Naive thymus-derived CD4-positive, alpha-beta T cell (primary cell): ENCODE data around the gene ITGAD. TPM values are rescaled to one million over a fixed set of nuclear protein-coding genes. Genes with fewer than 3 reads are reported as not detected.
A peak's percentile ranks its signal among the peaks of the same experiment; 100 is the strongest.

Experiments used
- ATAC-seq: fragments of 150-1000 bp; cut with Tn5 transposase; 2 replicates; pipeline ENCODE4 v1.10.0; 2021; ENCODE audit warnings: mild to moderate bottlenecking, moderate library complexity
- CTCF ChIA-PET: fragments of 350-600 bp; sonication (Branson Sonifier 250); formaldehyde crosslinking; loops from one replicate; lab custom pipeline; 2021; ENCODE audit warnings: antibody characterized with exemption; lab: Charles Lee
- POLR2A ChIA-PET: fragments of 350-600 bp; sonication (Branson Sonifier 250); formaldehyde crosslinking; loops from one replicate; lab custom pipeline; 2021; ENCODE audit warnings: antibody characterized with exemption, inconsistent platforms; lab: Charles Lee
- DNase-seq, 9 donors: peaks; one replicate each; pipeline versions ENCODE4 v3.0.0 to v3.0.0-alpha.2; 2020 to 2022; ENCODE audit warnings: mixed read lengths in 1 of 9
- H3K27ac ChIP-seq: one replicate; pipeline ENCODE4 v1.7.0; 2013; ENCODE audit warnings: mild to moderate bottlenecking, low read depth, low read length, moderate library complexity
- H3K27me3 ChIP-seq, 2 donors: one replicate each; pipeline ENCODE4 v1.7.0; 2013; ENCODE audit warnings: low read length in 2 of 2, mild to moderate bottlenecking in 2 of 2, moderate library complexity in 2 of 2; ENCODE audit not compliant: control insufficient read depth in 2 of 2, insufficient read depth in 2 of 2
- H3K36me3 ChIP-seq, 3 experiments: 1 replicate in 2 of 3; 2 replicates in 1 of 3; pipeline ENCODE4 v1.7.0; 2013; ENCODE audit warnings: low read length in 3 of 3, mild to moderate bottlenecking in 3 of 3, moderate library complexity in 1 of 3; ENCODE audit not compliant: insufficient read depth in 3 of 3, control insufficient read depth in 2 of 3
- H3K4me1 ChIP-seq, 2 donors: one replicate each; pipeline ENCODE4 v1.7.0; 2013; ENCODE audit warnings: low read length in 2 of 2, mild to moderate bottlenecking in 2 of 2, moderate library complexity in 1 of 2; ENCODE audit not compliant: control insufficient read depth in 2 of 2, insufficient read depth in 2 of 2
- H3K4me3 ChIP-seq: 2 replicates; pipeline ENCODE4 v1.7.0; 2013; ENCODE audit warnings: mild to moderate bottlenecking, low read length
- H3K9me3 ChIP-seq, 3 experiments: 1 replicate in 2 of 3; 2 replicates in 1 of 3; pipeline ENCODE4 v1.7.0; 2013; ENCODE audit warnings: low read length in 3 of 3; ENCODE audit not compliant: control insufficient read depth in 2 of 3
- H3K27ac Mint-ChIP-seq, 9 donors: one replicate each; pipeline ENCODE4 v1.8.0; 2020 to 2022; ENCODE audit warnings: mixed read lengths in 9 of 9, mild to moderate bottlenecking in 8 of 9, moderate library complexity in 5 of 9, inconsistent platforms in 2 of 9
- H3K27me3 Mint-ChIP-seq, 5 donors: one replicate each; pipeline ENCODE4 v1.8.0; 2021 to 2022; ENCODE audit warnings: mixed read lengths in 5 of 5, mild to moderate bottlenecking in 1 of 5
- H3K36me3 Mint-ChIP-seq, 5 donors: one replicate each; pipeline ENCODE4 v1.8.0; 2020 to 2022; ENCODE audit warnings: mixed read lengths in 5 of 5, mild to moderate bottlenecking in 3 of 5, inconsistent platforms in 1 of 5
- H3K4me1 Mint-ChIP-seq, 7 donors: one replicate each; pipeline ENCODE4 v1.8.0; 2020 to 2022; ENCODE audit warnings: mixed read lengths in 7 of 7, mild to moderate bottlenecking in 3 of 7, inconsistent platforms in 1 of 7
- H3K4me3 Mint-ChIP-seq, 10 donors: one replicate each; pipeline ENCODE4 v1.8.0; 2020 to 2022; ENCODE audit warnings: mild to moderate bottlenecking in 10 of 10, mixed read lengths in 10 of 10, moderate library complexity in 6 of 10, inconsistent platforms in 2 of 10
- H3K9me3 Mint-ChIP-seq, 11 donors: one replicate each; pipeline ENCODE4 v1.8.0; 2020 to 2022; ENCODE audit warnings: mixed read lengths in 11 of 11, mild to moderate bottlenecking in 4 of 11, inconsistent platforms in 1 of 11, moderate library complexity in 1 of 11
- intact Hi-C, 2 donors: fragments of 100-400 bp; cut with micrococcal nuclease; formaldehyde crosslinking; loops; one replicate each; pipeline ENCODE4 v1.15.1; 2023
- polyA plus RNA-seq, 2 donors: library from polyadenylated mRNA; unstranded; fragments of 300-500 nt; fragmentation: Illumina TruSeq; gene quantifications; one replicate each; pipeline ENCODE4 v1.2.3, GENCODE V29; 2021
- total RNA-seq, 6 experiments: library from RNA in 5 of 6; stranded (reverse) in 5 of 6; gene quantifications; 1 replicate in 5 of 6; 2 replicates in 1 of 6; pipeline ENCODE4 v1.2.3 and lab custom pipeline; 2021 to 2026

The ITGAD gene
- total and polyA plus RNA-seq, 7 experiments from 2014 or later: 0.24 to 1.3 TPM; not detected in 5

DNA sequence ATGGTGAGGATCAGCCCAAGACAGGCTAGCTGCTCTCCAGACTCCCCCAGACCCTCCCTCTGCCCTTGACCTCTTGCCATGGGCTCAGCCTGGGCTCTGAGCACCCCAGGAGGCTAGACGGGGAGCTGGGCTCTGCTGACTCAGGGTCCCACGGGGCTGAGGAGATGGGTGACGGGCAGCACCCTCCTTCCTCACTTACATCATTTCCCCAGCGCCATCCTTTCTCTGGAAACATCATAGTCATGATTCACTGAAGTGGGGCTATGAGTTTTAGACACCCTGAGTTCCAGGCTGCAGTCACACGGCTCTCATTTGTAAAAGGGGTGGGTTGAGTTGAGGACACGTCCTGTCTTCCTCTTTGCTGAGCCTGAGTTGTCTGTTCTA lies 41.2 kb upstream of the ITGAD start:
- CTCF ChIA-PET: interaction anchor here (0.8 kb wide), 1 partner anchor 19 kb away, joined by 3 read pairs; no protein-coding TSS in a partner anchor
- Mint-ChIP-seq H3K27ac (peak overlapping the region in 2 of 9 donors; percentile 56 to 85), H3K36me3 (peaks cover 0 to 7% (median 0%) of the 10 kb centered on the region in 5 donors), H3K4me3 (peak overlapping the region in 1 of 10 donors; percentile 6), H3K4me1 (peaks cover 7 to 77% (median 12%) of the 10 kb centered on the region in 7 donors), H3K9me3 (peaks cover 0 to 4% (median 0%) of the 10 kb centered on the region in 11 donors), H3K27me3 (peaks cover 0 to 2% (median 0%) of the 10 kb centered on the region in 5 donors)
- intact Hi-C loops: no loop called here
- POLR2A ChIA-PET: no interaction called here
- ATAC-seq: peak; percentile 57
- no peak overlapping the region for H3K27ac ChIP-seq
- H3K4me3 ChIP-seq: no peak overlapping the region
- H3K4me1 ChIP-seq: peaks cover 8 to 13% of the 10 kb centered on the region in 2 donors
- no peak for DNase-seq
- no peaks in the 10 kb centered on the region for H3K27me3 ChIP-seq
- H3K36me3 ChIP-seq: no peaks in the 10 kb centered on the region
- H3K9me3 ChIP-seq: no peaks in the 10 kb centered on the region

DNA sequence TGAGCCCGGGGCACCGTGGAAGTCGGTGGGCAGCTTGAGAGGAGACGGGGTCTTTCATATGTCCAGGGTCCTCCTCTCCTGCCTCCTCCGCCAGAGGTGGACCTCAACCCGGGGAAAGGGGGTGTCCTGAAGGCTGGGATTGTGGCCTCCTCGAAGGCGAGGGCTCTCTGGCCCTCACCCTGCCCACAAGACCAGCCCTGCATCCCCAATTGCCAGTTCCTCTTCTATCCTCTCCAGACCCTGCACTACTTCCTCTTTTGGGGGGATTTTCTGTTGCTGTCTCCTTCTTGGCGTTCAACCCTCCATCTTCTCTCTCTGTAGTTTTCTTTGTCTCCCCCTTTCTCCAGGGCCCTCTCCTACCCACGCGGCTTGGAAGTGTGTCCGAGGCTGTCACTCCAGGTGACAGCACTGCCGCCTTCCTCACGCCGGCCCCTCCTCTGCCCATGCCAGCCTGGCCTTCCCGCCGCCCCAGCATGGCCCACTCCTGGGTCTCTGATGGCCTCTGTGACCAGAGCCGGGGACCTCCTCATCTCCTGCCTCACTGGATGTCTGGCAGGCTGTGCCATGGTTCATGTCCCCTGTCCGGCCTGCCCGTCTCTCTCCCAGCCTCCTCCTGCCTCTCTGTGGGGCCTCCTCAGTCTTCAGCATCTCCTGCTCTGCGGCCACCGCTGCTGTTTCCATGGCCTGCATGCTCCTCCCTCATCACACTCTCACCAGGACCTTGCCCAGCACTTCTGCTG lies 40.6 kb upstream of the ITGAD start:
- Mint-ChIP-seq H3K36me3 (peaks cover 0 to 7% (median 0%) of the 10 kb centered on the region in 5 donors), H3K9me3 (peaks cover 0 to 4% (median 0%) of the 10 kb centered on the region in 11 donors), H3K27me3 (peaks cover 0 to 2% (median 0%) of the 10 kb centered on the region in 5 donors), H3K4me3 (peak overlapping the region in 1 of 10 donors; percentile 44), H3K4me1 (peaks cover 7 to 75% (median 12%) of the 10 kb centered on the region in 7 donors), H3K27ac (peak overlapping the region in 4 of 9 donors; percentile 52 to 85 (median 70))
- Histone ChIP-seq H3K27me3 (no peaks in the 10 kb centered on the region), H3K9me3 (no peaks in the 10 kb centered on the region), H3K36me3 (no peaks in the 10 kb centered on the region), H3K4me1 (peaks cover 8 to 13% of the 10 kb centered on the region in 2 donors), H3K27ac (no peak overlapping the region), H3K4me3 (no peak overlapping the region)
- intact Hi-C loops: no loop called here
- POLR2A ChIA-PET: no interaction called here
- no peak for DNase-seq
- CTCF ChIA-PET: no interaction called here
- peak; percentile 46 for ATAC-seq

DNA sequence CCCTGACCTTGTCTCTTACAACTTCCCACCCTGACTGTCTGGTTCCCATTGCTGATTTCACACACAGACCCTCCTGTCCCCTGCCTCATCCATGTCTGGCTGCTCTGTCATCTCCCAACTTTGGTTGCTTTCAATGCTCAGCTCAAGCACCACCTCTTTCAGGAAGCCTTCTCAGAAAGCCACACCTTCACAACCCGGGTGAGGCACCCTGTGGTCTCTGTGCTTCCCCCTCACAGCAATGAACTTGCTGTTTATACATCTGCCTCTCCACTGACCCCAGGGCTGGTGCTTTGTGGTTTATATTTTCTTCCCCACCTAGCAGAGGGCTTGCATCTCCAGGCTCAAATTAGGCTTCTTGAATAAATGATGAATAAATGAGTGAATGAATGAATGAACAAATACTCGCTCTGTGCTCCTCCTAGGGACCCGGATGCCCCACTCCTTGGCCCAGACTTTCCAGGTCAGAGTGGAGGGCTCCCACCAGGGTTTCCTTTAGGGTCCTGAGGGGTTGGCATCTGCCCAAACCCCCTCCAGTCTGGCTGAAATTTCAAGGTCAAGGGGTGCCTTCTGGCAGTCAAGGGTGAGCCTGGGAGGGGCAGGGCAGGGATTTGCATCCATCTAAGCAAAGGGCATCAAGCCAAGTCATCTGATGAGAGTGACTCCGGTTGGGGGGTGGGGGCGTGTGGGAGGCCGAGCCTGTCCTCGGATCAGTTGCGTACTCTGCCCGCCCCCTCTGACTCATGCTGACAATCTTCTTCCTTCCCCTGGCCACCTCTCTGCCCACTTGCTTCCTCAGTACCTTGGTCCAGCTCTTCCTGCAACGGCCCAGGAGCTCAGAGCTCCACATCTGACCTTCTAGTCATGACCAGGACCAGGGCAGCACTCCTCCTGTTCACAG lies 38.5 kb upstream of the ITGAD start, which contains the start of gene ITGAX:
Gene ITGAX (plus strand): TSS at position 783 of the 898 bp plus-strand sequence. CDS start 79 bp downstream, at position 862.
- H3K9me3 ChIP-seq: no peaks in the 10 kb centered on the region
- Mint-ChIP-seq H3K27me3 (no peaks in the 10 kb centered on the region), H3K4me1 (peaks cover 7 to 65% (median 14%) of the 10 kb centered on the region in 7 donors), H3K9me3 (peaks cover 0 to 4% (median 0%) of the 10 kb centered on the region in 11 donors), H3K4me3 (peak within 1 kb of the TSS in 5 of 10 donors; percentile 13 to 87 (median 56)), H3K27ac (peak within 1 kb of the TSS in 7 of 9 donors; percentile 57 to 97 (median 81)), H3K36me3 (peaks cover 0 to 4% (median 0%) of the 10 kb centered on the region in 5 donors)
- ATAC-seq (peak; percentile 68), DNase-seq (peak in 1 of 9 donors; percentile 81)
- intact Hi-C loops: loop anchor here in 1 of 2 donors (2.0 kb wide), 1 partner anchor 514 kb away; no protein-coding TSS in a partner anchor
- POLR2A ChIA-PET: no interaction called here
- no peak within 1 kb of the TSS for H3K27ac ChIP-seq
- no peak within 1 kb of the TSS for H3K4me3 ChIP-seq
- CTCF ChIA-PET: no interaction called here
- no peaks in the 10 kb centered on the region for H3K27me3 ChIP-seq
- peaks cover 8 to 13% of the 10 kb centered on the region in 2 donors for H3K4me1 ChIP-seq
- H3K36me3 ChIP-seq: no peaks in the 10 kb centered on the region

DNA sequence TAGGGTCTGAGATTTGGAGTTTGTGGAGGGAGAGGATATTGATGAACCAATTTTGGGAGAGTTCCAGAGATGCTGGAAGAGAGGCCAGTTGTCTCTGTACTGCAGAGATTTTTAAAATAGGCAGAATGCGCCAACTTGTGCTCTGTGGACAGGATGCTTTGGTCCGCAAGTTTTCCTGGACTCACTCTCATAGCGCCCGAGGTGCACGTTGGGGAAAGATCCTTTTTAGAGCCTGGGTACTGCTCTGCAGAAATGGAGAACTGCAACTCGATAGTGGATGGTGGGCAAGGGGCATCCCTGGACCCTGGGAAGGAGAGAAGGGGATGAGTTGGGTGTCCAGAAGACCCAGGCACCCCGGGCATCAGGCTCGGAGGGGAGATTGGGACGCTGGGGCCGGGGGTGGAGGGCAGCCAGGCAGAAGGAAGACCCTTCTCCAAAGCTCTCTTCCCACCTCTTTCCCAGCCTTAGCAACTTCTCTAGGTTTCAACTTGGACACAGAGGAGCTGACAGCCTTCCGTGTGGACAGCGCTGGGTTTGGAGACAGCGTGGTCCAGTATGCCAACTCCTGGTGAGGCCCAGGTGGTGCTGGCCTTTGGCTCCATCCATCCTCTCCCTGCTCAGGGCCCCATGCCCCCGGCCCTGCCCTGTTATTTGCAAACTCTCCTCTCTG lies 37.6 kb upstream of the ITGAD start:
- Mint-ChIP-seq H3K27me3 (no peaks in the 10 kb centered on the region), H3K27ac (peak overlapping the region in 5 of 9 donors; percentile 30 to 97 (median 33)), H3K4me1 (peaks cover 7 to 57% (median 14%) of the 10 kb centered on the region in 7 donors), H3K9me3 (no peaks in the 10 kb centered on the region), H3K4me3 (peak overlapping the region in 3 of 10 donors; percentile 56 to 87 (median 71)), H3K36me3 (peaks cover 0 to 3% (median 0%) of the 10 kb centered on the region in 5 donors)
- Histone ChIP-seq H3K36me3 (no peaks in the 10 kb centered on the region), H3K4me1 (peaks cover 8 to 13% of the 10 kb centered on the region in 2 donors), H3K27ac (no peak overlapping the region), H3K9me3 (no peaks in the 10 kb centered on the region), H3K27me3 (no peaks in the 10 kb centered on the region), H3K4me3 (no peak overlapping the region)
- POLR2A ChIA-PET: no interaction called here
- CTCF ChIA-PET: no interaction called here
- intact Hi-C loops: loop anchor here in 1 of 2 donors (2.0 kb wide), 1 partner anchor 513 kb away; no protein-coding TSS in a partner anchor
- no peak for DNase-seq
- ATAC-seq: no peak

DNA sequence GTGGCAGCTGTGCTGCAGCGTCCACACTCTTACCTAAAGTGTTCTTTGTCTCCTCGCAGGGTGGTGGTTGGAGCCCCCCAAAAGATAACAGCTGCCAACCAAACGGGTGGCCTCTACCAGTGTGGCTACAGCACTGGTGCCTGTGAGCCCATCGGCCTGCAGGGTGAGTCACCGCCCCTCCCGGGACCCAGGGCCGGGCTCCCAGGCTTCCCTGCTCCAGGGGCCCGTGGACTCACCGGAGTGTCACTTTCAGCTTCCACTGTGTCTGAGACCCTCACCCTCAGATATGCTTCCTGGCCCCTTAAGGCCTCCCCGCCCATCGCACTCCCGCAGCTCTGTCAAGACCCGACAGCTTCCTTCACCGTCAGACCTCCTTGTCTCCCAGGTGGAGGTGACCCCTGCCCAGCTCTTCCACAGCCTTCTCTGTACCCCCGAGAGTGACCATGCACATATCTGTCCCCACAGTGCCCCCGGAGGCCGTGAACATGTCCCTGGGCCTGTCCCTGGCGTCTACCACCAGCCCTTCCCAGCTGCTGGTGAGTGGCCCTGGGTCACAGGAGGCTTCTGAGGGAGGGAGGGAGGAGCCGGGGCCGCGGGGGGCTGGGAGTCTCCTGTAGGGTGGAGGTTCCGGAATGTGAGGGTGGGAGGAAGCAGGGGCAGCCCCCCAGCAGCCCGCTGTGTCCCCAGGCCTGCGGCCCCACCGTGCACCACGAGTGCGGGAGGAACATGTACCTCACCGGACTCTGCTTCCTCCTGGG lies 36.4 kb upstream of the ITGAD start:
- Mint-ChIP-seq H3K36me3 (peaks cover 0 to 3% (median 0%) of the 10 kb centered on the region in 5 donors), H3K4me1 (peaks cover 7 to 61% (median 14%) of the 10 kb centered on the region in 7 donors), H3K27me3 (no peaks in the 10 kb centered on the region), H3K4me3 (peak overlapping the region in 2 of 10 donors; percentile 16 to 69), H3K27ac (peak overlapping the region in 1 of 9 donors; percentile 77), H3K9me3 (no peaks in the 10 kb centered on the region)
- intact Hi-C loops: no loop called here
- Histone ChIP-seq H3K27me3 (no peaks in the 10 kb centered on the region), H3K36me3 (no peaks in the 10 kb centered on the region), H3K4me1 (peaks cover 8 to 13% of the 10 kb centered on the region in 2 donors), H3K9me3 (no peaks in the 10 kb centered on the region), H3K27ac (no peak overlapping the region), H3K4me3 (no peak overlapping the region)
- ChIA-PET POLR2A (interaction anchor here (0.5 kb wide), 1 partner anchor 139 kb away, joined by 3 read pairs; no protein-coding TSS in a partner anchor), CTCF (no interaction called here)
- no peak for DNase-seq
- no peak for ATAC-seq
